Endothelial cell of umbilical vein (primary cell): ENCODE measurements around the gene GRID1. TPM values are rescaled to one million over a fixed set of nuclear protein-coding genes. Genes with fewer than 3 reads are reported as not detected.

ENCODE experiments used
- BruUV-seq: library from RNA; stranded (reverse); fragments of 400-500 nt; replicated peaks from 2 replicates; lab custom pipeline; 2021; lab: Mats Ljungman, UMichigan
- CTCF ChIA-PET: fragments of 300-600, 350-600 bp; sonication (Branson Sonifier 250); formaldehyde crosslinking; loops from one replicate; lab custom pipeline; 2021; ENCODE audit warnings: antibody characterized with exemption, inconsistent platforms; lab: Charles Lee
- POLR2A ChIA-PET: fragments of 300-600, 350-600 bp; sonication (Branson Sonifier 250); formaldehyde crosslinking; loops from one replicate; lab custom pipeline; 2021; ENCODE audit warnings: antibody characterized with exemption, inconsistent platforms; lab: Charles Lee
- DNase-seq: peaks from one replicate; pipeline ENCODE4 v3.0.0-alpha.2; 2011; ENCODE audit warnings: low read depth, low spot score
- FAIRE-seq: peaks from 2 replicates; lab custom pipeline; 2011; peaks lifted over from hg19 to GRCh38; lab: Jason Lieb, UNC
- H2AFZ ChIP-seq: 2 replicates; pipeline ENCODE4 v1.6.0; 2012; ENCODE audit warnings: low read depth, low read length, control low read depth, inconsistent platforms
- H3K27ac ChIP-seq: 2 replicates; pipeline ENCODE4 v1.5.1; 2011; ENCODE audit warnings: low read depth, mild to moderate bottlenecking, control low read depth, low read length, moderate library complexity; ENCODE audit not compliant: insufficient read depth
- H3K27me3 ChIP-seq, 2 experiments: 2 replicates each; pipeline versions ENCODE4 v1.6.0 to v1.6.1; 2011; ENCODE audit warnings: low read length in 2 of 2, mixed read lengths in 1 of 2; ENCODE audit not compliant: control insufficient read depth in 2 of 2, insufficient read depth in 2 of 2
- H3K36me3 ChIP-seq, 2 experiments: 2 replicates in 1 of 2; 3 replicates in 1 of 2; pipeline ENCODE4 v1.5.1; 2011; ENCODE audit warnings: low read length in 2 of 2, mild to moderate bottlenecking in 1 of 2, moderate library complexity in 1 of 2; ENCODE audit not compliant: control insufficient read depth in 2 of 2, insufficient read depth in 2 of 2; ENCODE audit errors: extremely low read depth in 1 of 2
- H3K4me1 ChIP-seq: 3 replicates; pipeline ENCODE4 v1.5.1; 2011; ENCODE audit warnings: mild to moderate bottlenecking, low read length; ENCODE audit not compliant: control insufficient read depth, insufficient read depth; ENCODE audit errors: extremely low read depth
- H3K4me2 ChIP-seq: 2 replicates; pipeline ENCODE4 v1.6.1; 2011; ENCODE audit warnings: low read length, control low read depth, mixed read lengths; ENCODE audit not compliant: insufficient read depth
- H3K4me3 ChIP-seq, 3 experiments: fragments of 200-600 bp in 1 of 3; sonication (generic), shearing (Covaris generic) in 1 of 3; replicated peaks in 1 of 3; 2 replicates each; pipeline ENCODE4 v1.5.1; 2011 to 2016; ENCODE audit warnings: control low read depth in 3 of 3, low read length in 3 of 3, mild to moderate bottlenecking in 2 of 3, inconsistent platforms in 1 of 3, low read depth in 1 of 3, moderate library complexity in 1 of 3; ENCODE audit not compliant: insufficient read depth in 1 of 3
- H3K79me2 ChIP-seq: 2 replicates; pipeline ENCODE4 v1.6.0; 2012; ENCODE audit warnings: low read length, inconsistent platforms; ENCODE audit not compliant: control insufficient read depth, insufficient read depth
- H3K9ac ChIP-seq: replicated peaks from 2 replicates; pipeline ENCODE3; 2011; ENCODE audit warnings: low read length, control low read depth; ENCODE audit not compliant: insufficient read depth; ENCODE audit errors: extremely low read depth
- H3K9me1 ChIP-seq: replicated peaks from 3 replicates; pipeline ENCODE4 v1.6.0; 2011; ENCODE audit warnings: mild to moderate bottlenecking, low read length; ENCODE audit not compliant: control insufficient read depth, insufficient read depth; ENCODE audit errors: extremely low read depth
- H3K9me3 ChIP-seq: replicated peaks from 2 replicates; pipeline ENCODE4 v1.5.1; 2012; ENCODE audit warnings: low read length, inconsistent platforms; ENCODE audit not compliant: control insufficient read depth, insufficient read depth
- H4K20me1 ChIP-seq: replicated peaks from 2 replicates; pipeline ENCODE3; 2011; ENCODE audit warnings: mild to moderate bottlenecking, low read length; ENCODE audit not compliant: control insufficient read depth, insufficient read depth; ENCODE audit errors: extremely low read depth
- EZH2 ChIP-seq: IDR thresholded peaks from 2 replicates; pipeline ENCODE4 v1.6.1; 2012; ENCODE audit warnings: borderline replicate concordance, low read depth, mild to moderate bottlenecking, moderate library complexity, low read length, inconsistent platforms; ENCODE audit not compliant: severe bottlenecking
- FOS ChIP-seq: IDR thresholded peaks from 2 replicates; pipeline ENCODE4 v1.6.1; 2011; ENCODE audit warnings: mild to moderate bottlenecking, low read length, moderate library complexity, borderline replicate concordance; ENCODE audit not compliant: insufficient read depth
- GATA2 ChIP-seq: IDR thresholded peaks from 2 replicates; pipeline ENCODE4 v1.7.0; 2011; ENCODE audit warnings: low read depth, mild to moderate bottlenecking, moderate library complexity, mixed read lengths, low read length; ENCODE audit not compliant: insufficient read length, insufficient read depth
- JUN ChIP-seq: IDR thresholded peaks from 2 replicates; pipeline ENCODE4 v1.6.1; 2011; ENCODE audit warnings: borderline replicate concordance, low read depth; ENCODE audit not compliant: insufficient read length, insufficient read depth
- MYC ChIP-seq: IDR thresholded peaks from one replicate; pipeline ENCODE4 v1.6.1; 2011; ENCODE audit warnings: mild to moderate bottlenecking, low read depth, low read length
- POLR2A ChIP-seq: IDR thresholded peaks from 2 replicates; pipeline ENCODE4 v1.6.1; 2012; ENCODE audit warnings: low read depth, mild to moderate bottlenecking, control low read depth, low read length
- POLR2AphosphoS5 ChIP-seq: IDR thresholded peaks from 2 replicates; pipeline ENCODE4 v1.6.1; 2012; ENCODE audit warnings: low read depth, mild to moderate bottlenecking, control low read depth, low read length, moderate library complexity; ENCODE audit not compliant: insufficient read depth
- dilution Hi-C: fragments of 300-500 bp; cut with MboI; formaldehyde crosslinking; loops from one replicate; pipeline ENCODE4 v1.15.0; 2019; ENCODE audit warnings: low sequenced_read_pairs; ENCODE audit not compliant: extremely low pct_ligation_motif_present
- intact Hi-C: fragments of 100-400 bp; cut with micrococcal nuclease; formaldehyde crosslinking; loops from one replicate; pipeline ENCODE4 v1.10.0; 2022
- polyA plus RNA-seq, 4 experiments: library from polyadenylated mRNA; depleted of rRNA in 3 of 4; stranded (reverse) in 3 of 4; unstranded in 1 of 4; fragments of >200 nt; gene quantifications; 2 replicates each; pipeline versions ENCODE4 v1.2.1 to v1.2.3, GENCODE V29; 2011 to 2012; ENCODE audit warnings: missing spikeins in 1 of 4
- total RNA-seq: library from RNA; stranded (reverse); gene quantifications from 2 replicates; pipeline ENCODE4 v1.2.3, GENCODE V29; 2021
- TF ChIP-seq, protein P1 (sequence below): IDR thresholded peaks from 2 replicates; pipeline ENCODE4 v1.6.1; 2011; ENCODE audit not compliant: insufficient read depth, insufficient read length
- TF ChIP-seq, protein P2 (sequence below), 2 donors: IDR thresholded peaks; 1 replicate in 1 of 2; 2 replicates in 1 of 2; pipeline ENCODE4 v1.5.1; 2011; ENCODE audit warnings: low read length in 2 of 2, mild to moderate bottlenecking in 2 of 2, moderate library complexity in 2 of 2, control low read depth in 1 of 2, inconsistent platforms in 1 of 2, low read depth in 1 of 2; ENCODE audit not compliant: insufficient read depth in 1 of 2; ENCODE audit errors: extremely low read depth in 1 of 2

The GRID1 gene
- total and polyA plus RNA-seq, 2 donors (not counting 3 experiments of a cell fraction or from before 2014, with no cell fraction given), result not detected

DNA sequence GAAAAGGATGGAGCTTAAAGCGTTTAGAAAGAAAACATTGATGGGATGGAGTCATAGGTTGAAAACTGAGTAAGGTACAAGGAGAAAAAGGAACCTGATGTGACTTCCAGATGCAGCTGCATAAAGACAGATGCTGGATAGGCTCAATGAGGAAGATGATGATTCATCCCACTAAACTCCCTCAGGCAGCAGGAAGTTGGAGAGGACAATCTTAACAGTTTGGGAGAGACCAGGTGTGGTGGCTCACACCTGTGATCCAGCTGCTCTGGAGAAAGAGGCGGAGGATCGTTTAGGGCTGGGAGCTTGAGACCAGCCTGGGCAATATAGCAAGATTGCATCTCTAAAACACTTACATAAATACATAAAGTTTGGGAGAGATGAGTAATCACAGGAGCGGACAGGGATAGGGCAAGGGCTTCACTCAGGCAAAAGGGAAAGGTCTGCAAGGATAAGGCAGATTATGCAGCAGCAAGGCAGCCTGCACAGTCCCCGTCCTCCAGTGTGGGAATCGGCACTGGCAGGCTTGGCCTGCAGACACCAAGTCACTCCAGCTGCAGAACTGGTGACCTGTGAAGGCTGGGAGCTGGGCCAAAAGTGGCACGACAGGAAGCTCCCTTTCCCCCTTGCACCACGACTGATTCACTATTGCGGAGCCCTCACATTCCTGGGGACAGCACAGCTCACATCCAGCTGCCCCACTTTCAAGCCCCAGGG is 438.5 kb downstream of the GRID1 start:
- dilution Hi-C loops, result no loop called here
- POLR2A ChIA-PET, result no interaction called here
- H3K9me3 ChIP-seq, result no peaks in the 10 kb centered on the region
- CTCF ChIA-PET, result no interaction called here
- H3K27ac ChIP-seq, result no peak overlapping the region
- FAIRE-seq (no peak), DNase-seq (no peak)
- H3K4me1 ChIP-seq, result no peaks in the 10 kb centered on the region
- intact Hi-C loops, result no loop called here
- no peaks in the 10 kb centered on the region for H4K20me1 ChIP-seq
- H3K79me2 ChIP-seq, result no peaks in the 10 kb centered on the region
- H3K27me3 ChIP-seq, result no peaks in the 10 kb centered on the region
- no peak overlapping the region for H3K4me2 ChIP-seq
- BruUV-seq, result no TSS peak
- no peak overlapping the region for H3K4me3 ChIP-seq
- TF ChIP-seq POLR2A, result no peak
- no peak for TF ChIP-seq EZH2
- TF ChIP-seq MYC, result no peak
- no peaks in the 10 kb centered on the region for H3K9me1 ChIP-seq
- no peaks in the 10 kb centered on the region for H3K36me3 ChIP-seq
- no peak overlapping the region for H2AFZ ChIP-seq
- no peak overlapping the region for H3K9ac ChIP-seq

DNA sequence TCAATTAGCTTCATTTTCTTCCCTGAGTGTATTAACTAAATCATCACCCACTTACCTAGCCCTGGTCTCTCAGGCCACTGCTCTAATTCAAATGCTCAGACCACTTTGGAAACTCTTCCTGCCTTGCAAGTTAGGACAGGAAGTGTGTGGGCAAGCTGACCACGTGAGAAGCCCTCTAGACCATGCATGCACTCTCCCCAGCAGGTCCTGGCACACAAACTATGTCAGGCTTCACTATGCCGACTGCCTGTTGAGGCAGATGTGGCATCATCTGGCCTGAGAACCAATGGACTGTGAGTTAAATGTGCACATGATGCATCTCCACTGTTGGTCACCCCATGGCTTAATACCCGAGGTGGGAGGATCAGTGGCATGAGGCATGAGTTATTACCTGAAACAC is 439.6 kb downstream of the GRID1 start:
- ChIA-PET POLR2A (no interaction called here), CTCF (no interaction called here)
- no peak overlapping the region for H2AFZ ChIP-seq
- FAIRE-seq, result no peak
- H3K9ac ChIP-seq, result no peak overlapping the region
- no peaks in the 10 kb centered on the region for H3K79me2 ChIP-seq
- intact Hi-C loops (no loop called here), dilution Hi-C loops (no loop called here)
- H3K4me1 ChIP-seq, result no peaks in the 10 kb centered on the region
- H3K9me3 ChIP-seq, result no peaks in the 10 kb centered on the region
- no peaks in the 10 kb centered on the region for H3K27me3 ChIP-seq
- no peaks in the 10 kb centered on the region for H4K20me1 ChIP-seq
- no TSS peak for BruUV-seq
- no peak overlapping the region for H3K4me2 ChIP-seq
- no peak for DNase-seq
- no peak overlapping the region for H3K4me3 ChIP-seq
- TF ChIP-seq, protein P1, sequence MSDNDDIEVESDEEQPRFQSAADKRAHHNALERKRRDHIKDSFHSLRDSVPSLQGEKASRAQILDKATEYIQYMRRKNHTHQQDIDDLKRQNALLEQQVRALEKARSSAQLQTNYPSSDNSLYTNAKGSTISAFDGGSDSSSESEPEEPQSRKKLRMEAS, result no peak
- TF ChIP-seq JUN (no peak), MYC (no peak), GATA2 (no peak), EZH2 (no peak), POLR2AphosphoS5 (no peak), FOS (no peak), POLR2A (no peak)
- TF ChIP-seq, protein P2, sequence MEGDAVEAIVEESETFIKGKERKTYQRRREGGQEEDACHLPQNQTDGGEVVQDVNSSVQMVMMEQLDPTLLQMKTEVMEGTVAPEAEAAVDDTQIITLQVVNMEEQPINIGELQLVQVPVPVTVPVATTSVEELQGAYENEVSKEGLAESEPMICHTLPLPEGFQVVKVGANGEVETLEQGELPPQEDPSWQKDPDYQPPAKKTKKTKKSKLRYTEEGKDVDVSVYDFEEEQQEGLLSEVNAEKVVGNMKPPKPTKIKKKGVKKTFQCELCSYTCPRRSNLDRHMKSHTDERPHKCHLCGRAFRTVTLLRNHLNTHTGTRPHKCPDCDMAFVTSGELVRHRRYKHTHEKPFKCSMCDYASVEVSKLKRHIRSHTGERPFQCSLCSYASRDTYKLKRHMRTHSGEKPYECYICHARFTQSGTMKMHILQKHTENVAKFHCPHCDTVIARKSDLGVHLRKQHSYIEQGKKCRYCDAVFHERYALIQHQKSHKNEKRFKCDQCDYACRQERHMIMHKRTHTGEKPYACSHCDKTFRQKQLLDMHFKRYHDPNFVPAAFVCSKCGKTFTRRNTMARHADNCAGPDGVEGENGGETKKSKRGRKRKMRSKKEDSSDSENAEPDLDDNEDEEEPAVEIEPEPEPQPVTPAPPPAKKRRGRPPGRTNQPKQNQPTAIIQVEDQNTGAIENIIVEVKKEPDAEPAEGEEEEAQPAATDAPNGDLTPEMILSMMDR (IDR thresholded peaks at IDR 0.05; ENCODE audit: extremely low read depth in 1 of 2, insufficient read depth in 1 of 2, low read depth in 1 of 2, low read length in 2 of 2), result no peak
- H3K9me1 ChIP-seq, result no peaks in the 10 kb centered on the region
- no peaks in the 10 kb centered on the region for H3K36me3 ChIP-seq
- H3K27ac ChIP-seq, result no peak overlapping the region
